Mesenteric fat pad (tissue), 1 donor: ENCODE measurements around the gene C2orf72. TPM values are rescaled to one million over a fixed set of nuclear protein-coding genes. Genes with fewer than 3 reads are reported as not detected.
"Not testable (repeated sequence)": the region's sequence is repeated elsewhere in the genome, so short reads cannot be mapped to it uniquely, and the experiment has no call there.

Experiments used
- DNase-seq: peaks from one replicate; pipeline ENCODE4 v3.0.0-alpha.2; 2020; ENCODE audit warnings: low spot score
- total RNA-seq: library from RNA; stranded (reverse); fragmentation: NEBNext Ultra II Directional; extraction: Animal tissue kit (Norgen Biotek cat#: 25700); gene quantifications from one replicate; pipeline ENCODE4 v1.2.1, GENCODE V29; 2021
- donor health status: DM: yes; HTN: yes; CAD: no.

Gene C2orf72
- total RNA-seq, 1 donor from 2014 or later, result not detected

- no peak for DNase-seq
Observed at GRCh38 chr2:231013820-231014219, 23.5 kb upstream of the C2orf72 start.

GRCh38 chr2:231015478-231015877 is 21.8 kb upstream of the C2orf72 start:
- no peak for DNase-seq

GRCh38 chr2:231015926-231016325 is 21.4 kb upstream of the C2orf72 start:
- DNase-seq, result no peak

- no peak for DNase-seq
Observed at GRCh38 chr2:231016566-231017230, 20.6 kb upstream of the C2orf72 start.

GRCh38 chr2:231017231-231017598 is 20.1 kb upstream of the C2orf72 start:
- no peak for DNase-seq

GRCh38 chr2:231018184-231018583 is 19.1 kb upstream of the C2orf72 start:
- no peak for DNase-seq

GRCh38 chr2:231025059-231025458 is 12.3 kb upstream of the C2orf72 start:
- not testable (repeated sequence) for DNase-seq

- no peak for DNase-seq
Observed at GRCh38 chr2:231028889-231029288, 8.4 kb upstream of the C2orf72 start.

GRCh38 chr2:231029563-231029962 is 7.8 kb upstream of the C2orf72 start:
- DNase-seq, result no peak

GRCh38 chr2:231030725-231031124 is 6.6 kb upstream of the C2orf72 start:
- no peak for DNase-seq

GRCh38 chr2:231032575-231033140 is 4.7 kb upstream of the C2orf72 start:
- DNase-seq, result no peak

GRCh38 chr2:231033147-231034132 is 3.9 kb upstream of the C2orf72 start:
- no peak for DNase-seq

GRCh38 chr2:231034291-231034882 is 2.9 kb upstream of the C2orf72 start:
- no peak for DNase-seq

- no peak for DNase-seq
Observed at GRCh38 chr2:231036131-231036530, 1.2 kb upstream of the C2orf72 start.

- DNase-seq, result no peak
Observed at GRCh38 chr2:231036578-231037106, 681 bp upstream of the C2orf72 start.

GRCh38 chr2:231037731-231038482 is 584 bp downstream of the C2orf72 start:
- DNase-seq, result no peak

GRCh38 chr2:231038483-231039293 is 1.4 kb downstream of the C2orf72 start:
- DNase-seq, result no peak

GRCh38 chr2:231039294-231039664 is 2.0 kb downstream of the C2orf72 start:
- DNase-seq, result no peak

GRCh38 chr2:231039821-231040364 is 2.6 kb downstream of the C2orf72 start:
- no peak for DNase-seq
